Tibial nerve (tissue), 4 donors: ENCODE data around the gene TMEFF1. TPM values are rescaled to one million over a fixed set of nuclear protein-coding genes. Genes with fewer than 3 reads are reported as not detected.

Experiments used
- DNase-seq, 2 donors: peaks; one replicate each; pipeline ENCODE4 v3.0.0-alpha.2; 2019; ENCODE audit warnings: low spot score in 2 of 2
- H3K27ac ChIP-seq, 4 donors: fragments of 200-600 bp; sonication (generic) in 3 of 4; one replicate each; pipeline ENCODE4 v1.5.1; 2017 to 2019; ENCODE audit warnings: mild to moderate bottlenecking in 1 of 4
- H3K27me3 ChIP-seq, 2 donors: fragments of 200-600 bp; sonication (generic) in 1 of 2; one replicate each; pipeline versions ENCODE4 v1.5.1 to v1.6.0; 2017 to 2019
- H3K36me3 ChIP-seq, 3 donors: fragments of 200-600 bp; sonication (generic); one replicate each; pipeline ENCODE4 v1.5.1; 2018 to 2019
- H3K4me1 ChIP-seq, 4 donors: fragments of 200-600 bp; sonication (generic) in 3 of 4; one replicate each; pipeline ENCODE4 v1.5.1; 2017 to 2019
- H3K4me3 ChIP-seq, 4 donors: fragments of 200-600 bp; sonication (generic) in 3 of 4; one replicate each; pipeline ENCODE4 v1.5.1; 2017 to 2019; ENCODE audit warnings: mild to moderate bottlenecking in 1 of 4, moderate library complexity in 1 of 4
- H3K9me3 ChIP-seq, 4 donors: fragments of 200-600 bp; sonication (generic) in 3 of 4; one replicate each; pipeline ENCODE4 v1.5.1; 2017 to 2019
- EP300 ChIP-seq, 2 donors: sonication (generic); formaldehyde crosslinking; IDR thresholded peaks; one replicate each; pipeline ENCODE4 v1.6.1; 2017; ENCODE audit warnings: antibody characterized with exemption in 2 of 2, mild to moderate bottlenecking in 1 of 2
- POLR2A ChIP-seq, 2 donors: fragments of 450-650 bp; IDR thresholded peaks; one replicate each; pipeline ENCODE4 v1.6.1; 2017; ENCODE audit warnings: antibody characterized with exemption in 2 of 2, mild to moderate bottlenecking in 2 of 2, moderate library complexity in 2 of 2
- WGBS, 2 donors: methylation state at CpG; one replicate each; pipeline ENCODE4 v1.1.5; 2018; 5-methylcytosine and 5-hydroxymethylcytosine counted together
- total RNA-seq, 4 donors: library from RNA; depleted of rRNA; stranded (reverse); fragments of >200 nt; gene quantifications; one replicate each; pipeline ENCODE4 v1.1.0, GENCODE V29; 2016
- TF ChIP-seq, protein P1 (sequence below), 5 experiments: fragments of 200-600 bp in 3 of 5; fragments of 450-650 bp in 2 of 5; sonication (generic) in 3 of 5; IDR thresholded peaks; one replicate each; pipeline ENCODE4 v1.5.1; 2016 to 2019; ENCODE audit warnings: antibody characterized with exemption in 5 of 5, mild to moderate bottlenecking in 3 of 5, moderate library complexity in 2 of 5

The TMEFF1 gene
- total RNA-seq, 4 donors from 2014 or later: 0.42 to 1.6 TPM; not detected in 2

GRCh38 chr9:100583014-100583802 lies 110.3 kb downstream of the TMEFF1 start:
- Histone ChIP-seq H3K27me3 (no peaks in the 10 kb centered on the region), H3K4me1 (no peaks in the 10 kb centered on the region), H3K36me3 (peaks cover 0 to 11% (median 0%) of the 10 kb centered on the region in 3 donors), H3K27ac (no peak overlapping the region), H3K9me3 (no peaks in the 10 kb centered on the region), H3K4me3 (no peak overlapping the region)
- 91 to 97% methylated on average over 5 of the region's 5 CpGs for WGBS, 2 donors
- TF ChIP-seq POLR2A (IDR thresholded peaks at IDR 0.05): no peak
- no peak for DNase-seq

DNA sequence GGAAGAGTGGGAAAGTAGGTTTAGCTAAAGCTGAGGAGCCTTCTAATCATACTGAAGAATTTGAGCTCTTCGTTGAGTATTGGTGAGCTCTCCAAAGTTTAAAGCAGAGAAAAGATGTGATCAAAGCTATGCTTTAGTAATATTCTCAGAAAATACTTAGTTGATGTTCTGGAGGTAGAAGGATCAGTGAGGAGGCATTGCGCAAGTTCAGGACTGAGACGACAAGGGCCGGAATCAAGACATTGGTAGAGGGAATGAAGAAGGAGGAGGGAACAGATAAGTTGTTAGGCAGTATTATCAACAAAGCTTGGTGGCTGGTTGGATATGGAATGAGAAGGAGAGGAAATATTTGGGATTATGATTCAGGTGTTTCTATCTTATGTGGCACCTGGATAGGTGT lies 112.0 kb downstream of the TMEFF1 start:
- no peak overlapping the region for H3K27ac ChIP-seq
- H3K4me1 ChIP-seq: no peaks in the 10 kb centered on the region
- TF ChIP-seq, protein P1, sequence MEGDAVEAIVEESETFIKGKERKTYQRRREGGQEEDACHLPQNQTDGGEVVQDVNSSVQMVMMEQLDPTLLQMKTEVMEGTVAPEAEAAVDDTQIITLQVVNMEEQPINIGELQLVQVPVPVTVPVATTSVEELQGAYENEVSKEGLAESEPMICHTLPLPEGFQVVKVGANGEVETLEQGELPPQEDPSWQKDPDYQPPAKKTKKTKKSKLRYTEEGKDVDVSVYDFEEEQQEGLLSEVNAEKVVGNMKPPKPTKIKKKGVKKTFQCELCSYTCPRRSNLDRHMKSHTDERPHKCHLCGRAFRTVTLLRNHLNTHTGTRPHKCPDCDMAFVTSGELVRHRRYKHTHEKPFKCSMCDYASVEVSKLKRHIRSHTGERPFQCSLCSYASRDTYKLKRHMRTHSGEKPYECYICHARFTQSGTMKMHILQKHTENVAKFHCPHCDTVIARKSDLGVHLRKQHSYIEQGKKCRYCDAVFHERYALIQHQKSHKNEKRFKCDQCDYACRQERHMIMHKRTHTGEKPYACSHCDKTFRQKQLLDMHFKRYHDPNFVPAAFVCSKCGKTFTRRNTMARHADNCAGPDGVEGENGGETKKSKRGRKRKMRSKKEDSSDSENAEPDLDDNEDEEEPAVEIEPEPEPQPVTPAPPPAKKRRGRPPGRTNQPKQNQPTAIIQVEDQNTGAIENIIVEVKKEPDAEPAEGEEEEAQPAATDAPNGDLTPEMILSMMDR (IDR thresholded peaks at IDR 0.05): no peak
- TF ChIP-seq EP300 (IDR thresholded peaks at IDR 0.05) (no peak), POLR2A (IDR thresholded peaks at IDR 0.05) (no peak)
- no peaks in the 10 kb centered on the region for H3K9me3 ChIP-seq
- H3K4me3 ChIP-seq: no peak overlapping the region
- WGBS, 2 donors: 96 to 97% methylated on average over 4 of the region's 4 CpGs
- H3K27me3 ChIP-seq: no peaks in the 10 kb centered on the region
- no peak for DNase-seq
- H3K36me3 ChIP-seq: peaks cover 0 to 11% (median 0%) of the 10 kb centered on the region in 3 donors

DNA sequence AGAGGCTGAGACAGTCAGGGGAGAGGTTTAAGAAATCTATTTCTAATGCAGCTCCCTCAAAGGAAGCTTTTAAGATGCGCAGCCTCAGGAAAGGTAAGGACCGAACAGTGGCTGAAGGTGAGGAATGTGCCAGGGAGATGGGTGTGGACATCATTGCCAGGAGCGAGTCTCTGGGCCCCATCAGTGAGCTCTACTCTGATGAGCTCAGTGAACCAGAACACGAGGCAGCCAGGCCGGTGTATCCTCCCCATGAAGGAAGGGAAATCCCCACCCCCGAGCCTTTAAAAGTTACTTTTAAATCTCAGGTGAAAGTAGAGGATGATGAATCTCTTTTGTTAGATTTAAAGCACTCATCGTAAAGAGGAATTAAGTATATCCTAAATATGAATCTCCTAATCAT lies 113.1 kb downstream of the TMEFF1 start:
- Histone ChIP-seq H3K9me3 (no peaks in the 10 kb centered on the region), H3K36me3 (peaks cover 0 to 11% (median 0%) of the 10 kb centered on the region in 3 donors), H3K4me3 (no peak overlapping the region), H3K4me1 (no peaks in the 10 kb centered on the region), H3K27ac (no peak overlapping the region), H3K27me3 (no peaks in the 10 kb centered on the region)
- TF ChIP-seq POLR2A (IDR thresholded peaks at IDR 0.05) (no peak), EP300 (IDR thresholded peaks at IDR 0.05) (no peak)
- TF ChIP-seq, protein P1 (IDR thresholded peaks at IDR 0.05): no peak
- 93% methylated on average over 7 of the region's 7 CpGs for WGBS, 2 donors
- DNase-seq: no peak

- H3K27ac ChIP-seq: no peak overlapping the region
- 77 to 81% methylated on average over 9 of the region's 9 CpGs for WGBS, 2 donors
- TF ChIP-seq POLR2A (IDR thresholded peaks at IDR 0.05): no peak
- no peak for TF ChIP-seq EP300 (IDR thresholded peaks at IDR 0.05)
- TF ChIP-seq, protein P1 (IDR thresholded peaks at IDR 0.05): no peak
- no peaks in the 10 kb centered on the region for H3K9me3 ChIP-seq
- peaks cover 0 to 11% (median 0%) of the 10 kb centered on the region in 3 donors for H3K36me3 ChIP-seq
- H3K4me1 ChIP-seq: no peaks in the 10 kb centered on the region
- no peak for DNase-seq
- H3K27me3 ChIP-seq: no peaks in the 10 kb centered on the region
- H3K4me3 ChIP-seq: no peak overlapping the region
Observed at GRCh38 chr9:100587375-100587774, 114.4 kb downstream of the TMEFF1 start.

GRCh38 chr9:100589582-100589981 lies 116.6 kb downstream of the TMEFF1 start:
- Histone ChIP-seq H3K36me3 (peaks cover 0 to 11% (median 0%) of the 10 kb centered on the region in 3 donors), H3K27ac (no peak overlapping the region), H3K4me1 (no peaks in the 10 kb centered on the region), H3K4me3 (no peak overlapping the region), H3K27me3 (no peaks in the 10 kb centered on the region), H3K9me3 (no peaks in the 10 kb centered on the region)
- WGBS, 2 donors: 56 to 62% methylated on average over 5 of the region's 5 CpGs
- no peak for DNase-seq
- TF ChIP-seq POLR2A (IDR thresholded peaks at IDR 0.05): no peak
- TF ChIP-seq, protein P1 (IDR thresholded peaks at IDR 0.05): no peak
- no peak for TF ChIP-seq EP300 (IDR thresholded peaks at IDR 0.05)
